Panc1 (cell line): ENCODE results near the gene QKI.

Source experiments
- POLR2AphosphoS5 ChIP-seq: IDR thresholded peaks from 2 replicates; pipeline ENCODE4 v1.6.1; 2012; ENCODE audit warnings: mild to moderate bottlenecking, low read depth, low read length, moderate library complexity
- TF ChIP-seq, protein P1 (sequence below): fragments of 450-650 bp; IDR thresholded peaks from 2 replicates; pipeline ENCODE4 v1.5.1; 2017; ENCODE audit warnings: mild to moderate bottlenecking

DNA sequence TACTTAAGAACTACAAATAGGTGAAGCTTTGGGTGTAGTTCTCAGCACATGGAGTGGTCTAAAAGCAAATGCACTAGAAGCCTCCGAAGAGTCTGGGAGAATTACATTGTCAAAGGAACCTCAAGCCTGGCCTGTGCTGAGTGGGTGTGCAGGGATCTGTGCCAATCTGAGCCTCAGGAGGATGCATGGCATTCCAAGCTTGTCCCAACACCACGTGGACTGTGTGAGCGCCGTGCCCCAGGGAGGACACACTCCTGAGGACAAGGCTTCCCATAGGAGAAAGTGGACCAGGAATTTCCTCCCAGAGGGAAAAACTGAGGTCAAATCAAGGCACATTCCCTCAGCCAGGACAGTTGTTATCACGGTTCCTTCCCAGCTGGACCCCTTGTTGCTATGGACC is 185.8 kb downstream of the QKI start:
- TF ChIP-seq, protein P1, sequence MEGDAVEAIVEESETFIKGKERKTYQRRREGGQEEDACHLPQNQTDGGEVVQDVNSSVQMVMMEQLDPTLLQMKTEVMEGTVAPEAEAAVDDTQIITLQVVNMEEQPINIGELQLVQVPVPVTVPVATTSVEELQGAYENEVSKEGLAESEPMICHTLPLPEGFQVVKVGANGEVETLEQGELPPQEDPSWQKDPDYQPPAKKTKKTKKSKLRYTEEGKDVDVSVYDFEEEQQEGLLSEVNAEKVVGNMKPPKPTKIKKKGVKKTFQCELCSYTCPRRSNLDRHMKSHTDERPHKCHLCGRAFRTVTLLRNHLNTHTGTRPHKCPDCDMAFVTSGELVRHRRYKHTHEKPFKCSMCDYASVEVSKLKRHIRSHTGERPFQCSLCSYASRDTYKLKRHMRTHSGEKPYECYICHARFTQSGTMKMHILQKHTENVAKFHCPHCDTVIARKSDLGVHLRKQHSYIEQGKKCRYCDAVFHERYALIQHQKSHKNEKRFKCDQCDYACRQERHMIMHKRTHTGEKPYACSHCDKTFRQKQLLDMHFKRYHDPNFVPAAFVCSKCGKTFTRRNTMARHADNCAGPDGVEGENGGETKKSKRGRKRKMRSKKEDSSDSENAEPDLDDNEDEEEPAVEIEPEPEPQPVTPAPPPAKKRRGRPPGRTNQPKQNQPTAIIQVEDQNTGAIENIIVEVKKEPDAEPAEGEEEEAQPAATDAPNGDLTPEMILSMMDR, result no peak
- no peak for TF ChIP-seq POLR2AphosphoS5
